GM23338 (cell line): ENCODE data around the gene TUBAL3.

ENCODE experiments used
- CREB1 ChIP-seq: fragments of 250-450 bp; sonication (Bioruptor Pico); IDR thresholded peaks from 2 replicates; pipeline ENCODE4 v1.5.0; 2020; ENCODE audit warnings: low read depth, mild to moderate bottlenecking, moderate library complexity
- EZH2 ChIP-seq: fragments of 200-600 bp; sonication (generic); IDR thresholded peaks from one replicate; pipeline ENCODE4 v1.8.0; 2017; ENCODE audit warnings: antibody characterized with exemption, mild to moderate bottlenecking, low read depth; ENCODE audit not compliant: unreplicated experiment
- EZH2phosphoT487 ChIP-seq: fragments of 200-600 bp; sonication (generic); IDR thresholded peaks from one replicate; pipeline ENCODE4 v1.8.1; 2018; ENCODE audit warnings: antibody characterized with exemption; ENCODE audit not compliant: unreplicated experiment
- JUNB ChIP-seq: IDR thresholded peaks from one replicate; pipeline ENCODE4 v1.6.1; 2016; ENCODE audit warnings: antibody characterized with exemption; ENCODE audit not compliant: unreplicated experiment
- NANOG ChIP-seq: IDR thresholded peaks from 2 replicates; pipeline ENCODE4 v1.6.1; 2016; ENCODE audit warnings: antibody characterized with exemption, borderline replicate concordance
- POLR2AphosphoS5 ChIP-seq: IDR thresholded peaks from 2 replicates; pipeline ENCODE4 v1.6.1; 2016; ENCODE audit warnings: antibody characterized with exemption, low read depth
- STAT1 ChIP-seq: IDR thresholded peaks from one replicate; pipeline ENCODE4 v1.6.1; 2016; ENCODE audit warnings: antibody characterized with exemption; ENCODE audit not compliant: unreplicated experiment
- ZNF114 ChIP-seq: fragments of 250-450 bp; sonication (Bioruptor Pico); IDR thresholded peaks from 2 replicates; pipeline ENCODE4 v1.5.0; 2020; ENCODE audit warnings: mild to moderate bottlenecking, moderate library complexity
- ZNF331 ChIP-seq: fragments of 250-450 bp; sonication (Bioruptor Pico); IDR thresholded peaks from 2 replicates; pipeline ENCODE4 v1.5.0; 2020; ENCODE audit warnings: low read depth, mild to moderate bottlenecking, moderate library complexity
- TF ChIP-seq, protein P1 (sequence below), 2 experiments: fragments of 200-600 bp in 1 of 2; sonication (generic) in 1 of 2; conservative IDR thresholded peaks; 2 replicates each; pipeline versions ENCODE4 v1.5.1 to v1.6.1; 2016 to 2017; ENCODE audit warnings: antibody characterized with exemption in 2 of 2, low read depth in 2 of 2, mild to moderate bottlenecking in 2 of 2, moderate library complexity in 1 of 2
- TF ChIP-seq, protein P2 (sequence below): IDR thresholded peaks from one replicate; pipeline ENCODE4 v1.6.1; 2018; ENCODE audit warnings: antibody characterized with exemption; ENCODE audit not compliant: unreplicated experiment
- TF ChIP-seq, protein P3 (sequence below): IDR thresholded peaks from 2 replicates; pipeline ENCODE4 v1.6.1; 2016; ENCODE audit warnings: antibody characterized with exemption
- TF ChIP-seq, protein P4 (sequence below): fragments of 250-450 bp; sonication (Bioruptor Pico); IDR thresholded peaks from 2 replicates; pipeline ENCODE4 v1.5.0; 2020; ENCODE audit warnings: mild to moderate bottlenecking, moderate library complexity

DNA sequence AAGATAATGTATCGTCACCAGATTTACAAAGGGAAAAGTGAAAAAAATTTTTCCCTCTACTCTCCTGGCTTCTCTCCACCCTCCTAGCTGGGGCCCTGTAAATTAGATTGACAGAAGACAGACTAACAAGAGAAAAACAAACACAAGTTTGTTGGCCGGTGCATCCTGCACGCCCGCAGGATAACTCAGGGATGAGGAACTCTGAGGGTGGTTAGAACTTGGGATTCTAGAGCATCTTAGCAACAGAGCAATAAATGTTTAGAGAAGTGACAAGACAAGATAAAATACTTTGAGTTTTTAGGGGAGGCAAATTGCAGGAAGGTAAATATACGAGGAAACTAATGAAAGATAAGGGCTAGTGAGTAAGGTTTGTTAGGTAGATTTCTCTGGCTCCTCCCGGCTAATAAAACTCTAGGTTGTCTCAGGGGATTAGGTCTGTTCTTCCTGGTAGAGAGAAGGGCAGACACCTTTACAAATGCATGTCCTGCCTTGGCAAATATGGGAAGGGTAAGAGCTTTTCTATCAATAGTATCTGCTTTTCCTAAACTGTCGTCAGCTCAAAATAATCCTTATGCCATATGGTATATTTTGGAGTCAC is 44.2 kb downstream of the TUBAL3 start:
- TF ChIP-seq, protein P1, sequence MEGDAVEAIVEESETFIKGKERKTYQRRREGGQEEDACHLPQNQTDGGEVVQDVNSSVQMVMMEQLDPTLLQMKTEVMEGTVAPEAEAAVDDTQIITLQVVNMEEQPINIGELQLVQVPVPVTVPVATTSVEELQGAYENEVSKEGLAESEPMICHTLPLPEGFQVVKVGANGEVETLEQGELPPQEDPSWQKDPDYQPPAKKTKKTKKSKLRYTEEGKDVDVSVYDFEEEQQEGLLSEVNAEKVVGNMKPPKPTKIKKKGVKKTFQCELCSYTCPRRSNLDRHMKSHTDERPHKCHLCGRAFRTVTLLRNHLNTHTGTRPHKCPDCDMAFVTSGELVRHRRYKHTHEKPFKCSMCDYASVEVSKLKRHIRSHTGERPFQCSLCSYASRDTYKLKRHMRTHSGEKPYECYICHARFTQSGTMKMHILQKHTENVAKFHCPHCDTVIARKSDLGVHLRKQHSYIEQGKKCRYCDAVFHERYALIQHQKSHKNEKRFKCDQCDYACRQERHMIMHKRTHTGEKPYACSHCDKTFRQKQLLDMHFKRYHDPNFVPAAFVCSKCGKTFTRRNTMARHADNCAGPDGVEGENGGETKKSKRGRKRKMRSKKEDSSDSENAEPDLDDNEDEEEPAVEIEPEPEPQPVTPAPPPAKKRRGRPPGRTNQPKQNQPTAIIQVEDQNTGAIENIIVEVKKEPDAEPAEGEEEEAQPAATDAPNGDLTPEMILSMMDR (conservative IDR thresholded peaks at IDR 0.05; ENCODE audit: low read depth in 2 of 2), result no peak
- TF ChIP-seq JUNB (no peak), POLR2AphosphoS5 (no peak), ZNF331 (no peak), EZH2 (no peak), CREB1 (no peak), EZH2phosphoT487 (no peak), NANOG (no peak), ZNF114 (CRISPR knock-in tag) (no peak), STAT1 (no peak)
- TF ChIP-seq, protein P2, sequence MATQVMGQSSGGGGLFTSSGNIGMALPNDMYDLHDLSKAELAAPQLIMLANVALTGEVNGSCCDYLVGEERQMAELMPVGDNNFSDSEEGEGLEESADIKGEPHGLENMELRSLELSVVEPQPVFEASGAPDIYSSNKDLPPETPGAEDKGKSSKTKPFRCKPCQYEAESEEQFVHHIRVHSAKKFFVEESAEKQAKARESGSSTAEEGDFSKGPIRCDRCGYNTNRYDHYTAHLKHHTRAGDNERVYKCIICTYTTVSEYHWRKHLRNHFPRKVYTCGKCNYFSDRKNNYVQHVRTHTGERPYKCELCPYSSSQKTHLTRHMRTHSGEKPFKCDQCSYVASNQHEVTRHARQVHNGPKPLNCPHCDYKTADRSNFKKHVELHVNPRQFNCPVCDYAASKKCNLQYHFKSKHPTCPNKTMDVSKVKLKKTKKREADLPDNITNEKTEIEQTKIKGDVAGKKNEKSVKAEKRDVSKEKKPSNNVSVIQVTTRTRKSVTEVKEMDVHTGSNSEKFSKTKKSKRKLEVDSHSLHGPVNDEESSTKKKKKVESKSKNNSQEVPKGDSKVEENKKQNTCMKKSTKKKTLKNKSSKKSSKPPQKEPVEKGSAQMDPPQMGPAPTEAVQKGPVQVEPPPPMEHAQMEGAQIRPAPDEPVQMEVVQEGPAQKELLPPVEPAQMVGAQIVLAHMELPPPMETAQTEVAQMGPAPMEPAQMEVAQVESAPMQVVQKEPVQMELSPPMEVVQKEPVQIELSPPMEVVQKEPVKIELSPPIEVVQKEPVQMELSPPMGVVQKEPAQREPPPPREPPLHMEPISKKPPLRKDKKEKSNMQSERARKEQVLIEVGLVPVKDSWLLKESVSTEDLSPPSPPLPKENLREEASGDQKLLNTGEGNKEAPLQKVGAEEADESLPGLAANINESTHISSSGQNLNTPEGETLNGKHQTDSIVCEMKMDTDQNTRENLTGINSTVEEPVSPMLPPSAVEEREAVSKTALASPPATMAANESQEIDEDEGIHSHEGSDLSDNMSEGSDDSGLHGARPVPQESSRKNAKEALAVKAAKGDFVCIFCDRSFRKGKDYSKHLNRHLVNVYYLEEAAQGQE, result no peak
- TF ChIP-seq, protein P3, sequence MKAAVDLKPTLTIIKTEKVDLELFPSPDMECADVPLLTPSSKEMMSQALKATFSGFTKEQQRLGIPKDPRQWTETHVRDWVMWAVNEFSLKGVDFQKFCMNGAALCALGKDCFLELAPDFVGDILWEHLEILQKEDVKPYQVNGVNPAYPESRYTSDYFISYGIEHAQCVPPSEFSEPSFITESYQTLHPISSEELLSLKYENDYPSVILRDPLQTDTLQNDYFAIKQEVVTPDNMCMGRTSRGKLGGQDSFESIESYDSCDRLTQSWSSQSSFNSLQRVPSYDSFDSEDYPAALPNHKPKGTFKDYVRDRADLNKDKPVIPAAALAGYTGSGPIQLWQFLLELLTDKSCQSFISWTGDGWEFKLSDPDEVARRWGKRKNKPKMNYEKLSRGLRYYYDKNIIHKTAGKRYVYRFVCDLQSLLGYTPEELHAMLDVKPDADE, result no peak
- TF ChIP-seq, protein P4, sequence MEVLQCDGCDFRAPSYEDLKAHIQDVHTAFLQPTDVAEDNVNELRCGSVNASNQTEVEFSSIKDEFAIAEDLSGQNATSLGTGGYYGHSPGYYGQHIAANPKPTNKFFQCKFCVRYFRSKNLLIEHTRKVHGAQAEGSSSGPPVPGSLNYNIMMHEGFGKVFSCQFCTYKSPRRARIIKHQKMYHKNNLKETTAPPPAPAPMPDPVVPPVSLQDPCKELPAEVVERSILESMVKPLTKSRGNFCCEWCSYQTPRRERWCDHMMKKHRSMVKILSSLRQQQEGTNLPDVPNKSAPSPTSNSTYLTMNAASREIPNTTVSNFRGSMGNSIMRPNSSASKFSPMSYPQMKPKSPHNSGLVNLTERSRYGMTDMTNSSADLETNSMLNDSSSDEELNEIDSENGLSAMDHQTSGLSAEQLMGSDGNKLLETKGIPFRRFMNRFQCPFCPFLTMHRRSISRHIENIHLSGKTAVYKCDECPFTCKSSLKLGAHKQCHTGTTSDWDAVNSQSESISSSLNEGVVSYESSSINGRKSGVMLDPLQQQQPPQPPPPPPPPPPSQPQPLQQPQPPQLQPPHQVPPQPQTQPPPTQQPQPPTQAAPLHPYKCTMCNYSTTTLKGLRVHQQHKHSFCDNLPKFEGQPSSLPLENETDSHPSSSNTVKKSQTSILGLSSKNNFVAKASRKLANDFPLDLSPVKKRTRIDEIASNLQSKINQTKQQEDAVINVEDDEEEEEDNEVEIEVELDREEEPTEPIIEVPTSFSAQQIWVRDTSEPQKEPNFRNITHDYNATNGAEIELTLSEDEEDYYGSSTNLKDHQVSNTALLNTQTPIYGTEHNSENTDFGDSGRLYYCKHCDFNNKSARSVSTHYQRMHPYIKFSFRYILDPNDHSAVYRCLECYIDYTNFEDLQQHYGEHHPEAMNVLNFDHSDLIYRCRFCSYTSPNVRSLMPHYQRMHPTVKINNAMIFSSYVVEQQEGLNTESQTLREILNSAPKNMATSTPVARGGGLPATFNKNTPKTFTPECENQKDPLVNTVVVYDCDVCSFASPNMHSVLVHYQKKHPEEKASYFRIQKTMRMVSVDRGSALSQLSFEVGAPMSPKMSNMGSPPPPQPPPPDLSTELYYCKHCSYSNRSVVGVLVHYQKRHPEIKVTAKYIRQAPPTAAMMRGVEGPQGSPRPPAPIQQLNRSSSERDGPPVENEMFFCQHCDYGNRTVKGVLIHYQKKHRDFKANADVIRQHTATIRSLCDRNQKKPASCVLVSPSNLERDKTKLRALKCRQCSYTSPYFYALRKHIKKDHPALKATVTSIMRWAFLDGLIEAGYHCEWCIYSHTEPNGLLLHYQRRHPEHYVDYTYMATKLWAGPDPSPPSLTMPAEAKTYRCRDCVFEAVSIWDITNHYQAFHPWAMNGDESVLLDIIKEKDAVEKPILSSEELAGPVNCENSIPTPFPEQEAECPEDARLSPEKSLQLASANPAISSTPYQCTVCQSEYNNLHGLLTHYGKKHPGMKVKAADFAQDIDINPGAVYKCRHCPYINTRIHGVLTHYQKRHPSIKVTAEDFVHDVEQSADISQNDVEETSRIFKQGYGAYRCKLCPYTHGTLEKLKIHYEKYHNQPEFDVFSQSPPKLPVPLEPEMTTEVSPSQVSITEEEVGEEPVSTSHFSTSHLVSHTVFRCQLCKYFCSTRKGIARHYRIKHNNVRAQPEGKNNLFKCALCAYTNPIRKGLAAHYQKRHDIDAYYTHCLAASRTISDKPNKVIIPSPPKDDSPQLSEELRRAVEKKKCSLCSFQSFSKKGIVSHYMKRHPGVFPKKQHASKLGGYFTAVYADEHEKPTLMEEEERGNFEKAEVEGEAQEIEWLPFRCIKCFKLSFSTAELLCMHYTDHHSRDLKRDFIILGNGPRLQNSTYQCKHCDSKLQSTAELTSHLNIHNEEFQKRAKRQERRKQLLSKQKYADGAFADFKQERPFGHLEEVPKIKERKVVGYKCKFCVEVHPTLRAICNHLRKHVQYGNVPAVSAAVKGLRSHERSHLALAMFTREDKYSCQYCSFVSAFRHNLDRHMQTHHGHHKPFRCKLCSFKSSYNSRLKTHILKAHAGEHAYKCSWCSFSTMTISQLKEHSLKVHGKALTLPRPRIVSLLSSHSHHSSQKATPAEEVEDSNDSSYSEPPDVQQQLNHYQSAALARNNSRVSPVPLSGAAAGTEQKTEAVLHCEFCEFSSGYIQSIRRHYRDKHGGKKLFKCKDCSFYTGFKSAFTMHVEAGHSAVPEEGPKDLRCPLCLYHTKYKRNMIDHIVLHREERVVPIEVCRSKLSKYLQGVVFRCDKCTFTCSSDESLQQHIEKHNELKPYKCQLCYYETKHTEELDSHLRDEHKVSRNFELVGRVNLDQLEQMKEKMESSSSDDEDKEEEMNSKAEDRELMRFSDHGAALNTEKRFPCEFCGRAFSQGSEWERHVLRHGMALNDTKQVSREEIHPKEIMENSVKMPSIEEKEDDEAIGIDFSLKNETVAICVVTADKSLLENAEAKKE (CRISPR knock-in tag), result no peak
